AG20443 (cell line): Measurements from ENCODE around the gene ZNF148.
"Not testable (repeated sequence)": the region's sequence is repeated elsewhere in the genome, so short reads cannot be mapped to it uniquely, and the experiment has no call there.

Source experiments
- DNase-seq: peaks from one replicate; pipeline ENCODE4 v3.0.0; 2012; ENCODE audit warnings: low spot score, mixed read lengths

The ZNF148 gene

DNA sequence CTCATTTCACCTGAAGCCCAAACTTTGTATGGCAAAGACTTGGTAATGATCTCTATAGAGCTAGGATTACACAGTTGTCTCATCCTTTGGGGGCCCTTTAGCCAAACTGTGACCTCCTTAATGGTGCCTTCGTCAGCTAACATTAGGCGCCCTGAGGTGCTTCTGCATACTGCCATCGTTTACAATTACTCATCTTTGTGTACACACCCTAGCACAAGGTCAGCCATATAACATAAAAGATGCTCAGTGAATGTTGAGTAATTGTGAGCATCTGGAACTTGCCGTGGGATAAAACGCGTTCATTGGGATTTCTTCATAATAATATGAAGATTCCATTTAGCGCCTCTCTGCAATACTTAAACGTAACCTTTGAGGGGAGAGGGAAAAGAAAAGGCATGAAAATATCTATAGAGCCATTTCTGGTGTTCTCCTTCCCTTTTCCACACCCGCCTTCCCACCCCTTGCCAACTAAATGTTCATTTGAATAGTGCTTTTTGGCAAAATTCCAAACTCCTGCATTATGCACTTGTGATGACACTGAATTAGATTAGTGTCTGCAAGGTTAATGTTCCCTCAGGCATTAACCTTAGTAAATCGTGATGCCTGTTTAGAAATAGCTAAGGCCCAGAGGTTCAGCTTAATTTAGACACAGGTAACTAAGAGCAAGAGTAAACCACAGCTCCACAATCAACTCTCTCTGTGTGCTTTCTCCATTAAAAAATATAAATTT, 990 bp upstream of the ZNF148 start:
- no peak for DNase-seq

DNA sequence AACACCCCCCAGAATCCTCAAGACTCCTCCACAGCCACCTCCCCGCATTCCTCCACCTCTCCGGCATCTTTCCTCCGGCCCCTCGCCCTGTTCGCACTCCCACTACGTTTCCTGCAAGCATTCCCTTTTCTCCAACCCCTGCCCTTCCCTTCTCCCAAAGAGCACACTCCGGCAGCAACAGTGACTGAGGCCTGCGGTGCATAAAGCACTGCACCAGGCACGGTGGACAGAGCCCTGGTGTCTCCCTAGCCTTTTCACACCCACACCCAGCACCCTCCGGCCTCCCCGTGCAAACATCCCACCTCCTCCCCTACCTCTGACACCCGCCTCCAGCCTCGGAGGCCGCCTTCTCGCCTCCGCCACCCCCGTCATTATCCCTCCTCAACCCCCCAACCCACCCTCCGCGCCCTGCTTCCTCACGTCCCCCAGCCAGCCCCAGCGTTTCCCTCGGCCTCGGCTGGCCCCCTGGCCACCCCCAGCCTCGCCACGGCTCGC, 577 bp downstream of the ZNF148 start:
- peak; percentile 59 for DNase-seq

DNA sequence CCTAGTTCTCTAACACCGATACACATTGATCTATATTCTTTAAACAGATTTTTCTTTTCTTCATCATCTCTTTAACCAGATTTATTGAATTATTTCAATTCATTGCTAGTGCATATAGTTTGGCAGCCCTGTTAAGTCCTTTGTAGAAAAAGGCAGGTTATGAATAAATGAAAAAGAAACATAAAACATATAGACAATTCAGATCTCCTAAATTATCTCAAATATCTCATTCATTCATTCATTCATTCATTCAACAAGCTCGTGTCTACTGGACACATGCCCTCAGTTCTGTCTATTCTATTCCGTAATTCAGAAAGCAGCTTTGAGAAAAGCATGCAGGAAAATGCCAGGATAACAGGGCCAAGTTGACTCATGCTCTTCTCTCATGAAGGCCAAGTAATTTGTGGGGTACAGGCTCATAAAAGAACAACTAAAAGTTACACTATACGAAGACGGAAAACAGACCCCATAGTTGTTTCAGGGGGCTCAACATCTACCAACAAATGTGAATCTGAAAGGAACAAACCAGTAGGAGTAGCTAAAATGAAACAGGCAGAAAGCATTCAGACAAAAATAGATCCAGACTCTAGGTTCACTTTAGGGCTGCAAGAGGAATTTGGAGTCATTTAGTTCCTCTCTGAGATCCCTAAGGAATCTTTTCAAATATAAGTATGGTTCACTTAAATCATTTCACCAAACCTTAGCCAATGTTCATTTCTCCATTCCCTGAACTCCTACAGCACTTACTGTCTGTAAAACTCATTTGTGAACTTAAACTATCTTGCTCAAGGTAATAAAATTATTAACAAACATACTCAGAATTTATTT, 7.5 kb downstream of the ZNF148 start:
- peak; percentile 64 for DNase-seq

DNA sequence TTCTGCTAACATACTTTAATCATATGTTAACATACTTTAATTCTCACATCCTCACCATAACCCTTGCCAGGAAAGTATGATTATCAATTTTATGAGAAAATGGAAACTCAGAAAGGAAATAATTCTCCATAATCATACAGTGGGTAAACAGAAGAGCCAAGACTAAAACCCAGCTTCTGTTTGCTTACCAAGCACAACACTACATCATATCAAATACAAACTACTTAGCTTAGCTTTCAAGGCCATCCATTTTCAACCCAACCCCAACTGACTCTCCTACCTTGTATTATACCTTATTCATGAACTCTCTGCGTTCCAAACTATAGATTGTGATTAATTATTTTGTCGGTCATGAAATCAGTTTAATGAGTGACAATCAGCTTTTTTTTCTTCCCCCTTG, 9.0 kb downstream of the ZNF148 start:
- DNase-seq: no peak

DNA sequence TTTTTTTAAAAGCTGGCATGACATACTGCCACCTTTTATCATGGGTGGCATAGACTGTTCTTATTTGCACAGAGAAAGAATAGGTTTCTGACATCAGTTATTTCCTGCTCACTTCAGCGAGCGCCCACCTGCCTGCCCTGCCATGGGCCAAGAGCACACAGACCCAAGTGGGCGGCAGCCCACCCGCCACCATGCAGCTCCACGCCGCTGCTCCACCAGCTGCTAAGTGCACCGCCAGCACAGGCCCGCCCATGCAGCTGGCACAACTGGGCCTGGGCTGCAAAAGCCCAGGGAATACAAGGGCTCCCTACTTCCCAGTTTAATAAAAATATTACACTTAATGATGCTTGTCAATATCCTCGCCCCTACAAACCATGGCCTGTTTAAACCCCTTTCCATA, 15.4 kb downstream of the ZNF148 start:
- DNase-seq: no peak

DNA sequence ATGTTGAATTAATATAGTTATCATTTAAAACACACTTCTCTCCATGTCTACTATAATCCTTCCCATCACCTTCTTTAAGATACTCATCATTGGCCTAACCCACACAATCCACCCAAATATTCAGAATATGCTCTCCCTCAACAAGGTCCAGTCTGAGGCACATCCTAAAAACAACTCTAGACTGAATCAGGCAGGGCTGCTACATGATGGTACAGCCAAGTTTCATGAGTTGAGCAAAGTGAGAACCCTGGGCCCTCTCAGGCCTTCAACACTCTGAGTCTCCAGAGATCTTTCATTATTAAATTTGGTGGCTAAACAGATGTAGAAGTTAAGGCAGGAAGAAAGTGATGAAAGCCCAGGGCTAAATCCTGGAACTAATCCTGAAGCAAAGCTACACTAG, 16.2 kb downstream of the ZNF148 start:
- no peak for DNase-seq

DNA sequence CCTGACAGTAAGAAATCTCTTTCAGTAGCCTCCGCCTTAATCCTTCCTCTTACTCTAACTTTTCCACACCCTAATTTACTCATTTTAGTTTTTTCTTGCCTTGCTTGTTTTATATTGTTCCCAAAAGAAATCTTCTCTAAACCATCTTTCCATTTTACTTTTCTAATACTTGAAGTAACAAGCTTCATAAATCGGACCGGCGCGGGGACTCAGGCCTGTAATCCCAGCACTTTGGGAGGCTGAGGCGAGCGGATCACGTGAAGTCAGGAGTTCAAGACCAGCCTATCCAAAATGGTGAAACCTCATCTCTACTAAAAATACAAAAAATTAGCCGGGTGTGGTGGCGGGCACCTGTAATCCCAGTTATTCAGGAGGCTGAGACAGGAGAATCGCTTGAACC, 17.3 kb downstream of the ZNF148 start:
- no peak for DNase-seq

DNA sequence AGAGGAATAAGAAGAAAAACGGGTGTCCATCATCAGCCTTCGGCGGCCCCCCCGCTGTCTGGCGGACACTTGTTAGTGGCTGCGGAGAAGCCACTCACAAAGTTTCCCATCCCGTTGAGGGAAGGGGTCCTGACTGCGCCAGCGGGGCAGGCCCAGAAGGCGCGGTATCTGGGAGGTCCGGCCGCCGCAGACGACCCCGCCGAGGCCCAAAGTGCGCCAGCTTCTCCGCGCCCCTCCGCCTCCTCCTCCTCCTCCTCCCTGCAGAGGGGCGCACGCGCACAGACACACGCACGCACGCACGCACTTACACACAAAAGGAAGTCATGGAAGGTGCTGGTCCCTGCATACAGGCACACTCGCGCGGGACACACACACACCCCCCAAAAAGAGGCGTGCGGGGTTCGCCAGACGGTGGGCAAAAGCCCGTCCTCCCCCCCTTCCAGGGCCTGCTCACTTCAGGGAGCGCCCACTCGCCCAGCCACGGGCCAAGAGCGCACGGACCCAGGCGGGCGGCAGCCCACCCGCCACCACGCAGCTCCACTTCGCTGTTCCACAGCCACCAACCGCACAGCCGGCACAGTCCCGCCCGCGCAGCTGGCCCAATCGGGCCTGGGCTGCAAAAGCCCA, 18.0 kb downstream of the ZNF148 start:
- DNase-seq: peak; percentile 82

DNA sequence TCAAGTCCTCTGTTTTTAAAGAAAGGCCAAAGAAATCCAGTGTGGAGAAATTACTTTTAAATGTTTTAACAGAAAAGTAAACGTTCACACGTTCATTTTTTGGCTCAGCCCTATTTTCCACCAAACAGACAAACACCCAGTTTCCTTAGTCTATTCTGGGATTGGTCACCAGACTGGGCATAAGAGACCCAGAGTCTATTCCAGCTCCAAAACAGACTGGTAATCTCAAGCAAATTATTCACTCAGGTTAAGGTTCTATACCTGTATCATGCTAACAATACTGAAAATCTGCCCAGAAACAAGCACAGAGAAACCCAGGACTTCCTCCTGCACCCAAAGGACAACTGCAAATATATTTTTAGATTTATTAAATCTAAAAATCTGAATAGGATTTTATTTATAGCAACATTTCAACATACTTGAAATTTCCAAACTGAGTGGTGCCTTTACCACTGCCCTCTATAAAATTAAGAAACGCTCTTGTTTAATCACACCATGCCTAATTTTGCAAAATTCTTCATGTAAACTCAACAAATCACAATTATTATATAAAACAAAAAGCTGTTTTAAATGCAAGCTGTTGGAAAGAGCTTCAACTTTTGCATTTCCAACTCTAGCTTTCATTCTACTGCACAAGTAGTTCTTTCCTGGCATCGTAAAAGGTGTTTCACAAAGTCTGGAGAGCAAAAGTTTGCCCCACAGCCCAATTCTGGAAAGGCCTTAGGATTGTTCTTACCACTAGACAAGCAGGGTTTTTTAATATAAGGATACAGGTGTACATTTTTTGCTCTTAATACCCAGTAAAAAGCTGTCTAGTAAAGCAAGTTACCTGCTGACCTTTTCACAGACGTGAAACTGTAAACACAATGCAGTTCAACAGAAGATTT, 18.7 kb downstream of the ZNF148 start:
- no peak for DNase-seq

DNA sequence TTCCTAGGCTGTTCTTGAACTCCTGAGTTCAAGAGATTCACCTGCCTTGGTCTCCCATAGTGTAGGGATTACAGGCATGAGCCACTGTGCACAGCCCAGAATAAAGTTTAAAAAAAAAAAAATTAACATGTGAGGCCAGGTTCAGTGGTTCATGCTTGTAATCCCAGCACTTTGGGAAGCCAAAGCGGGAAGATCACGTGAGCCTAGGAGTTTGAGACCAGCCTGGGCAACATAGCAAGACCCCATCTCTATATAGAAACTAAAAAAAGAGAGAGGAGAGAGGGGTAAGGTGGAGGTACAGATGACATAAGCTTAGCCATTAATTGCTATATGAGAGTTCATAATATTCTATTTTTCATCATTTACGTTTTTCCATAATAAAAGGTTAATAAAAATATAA, 21.5 kb downstream of the ZNF148 start:
- no peak for DNase-seq

DNA sequence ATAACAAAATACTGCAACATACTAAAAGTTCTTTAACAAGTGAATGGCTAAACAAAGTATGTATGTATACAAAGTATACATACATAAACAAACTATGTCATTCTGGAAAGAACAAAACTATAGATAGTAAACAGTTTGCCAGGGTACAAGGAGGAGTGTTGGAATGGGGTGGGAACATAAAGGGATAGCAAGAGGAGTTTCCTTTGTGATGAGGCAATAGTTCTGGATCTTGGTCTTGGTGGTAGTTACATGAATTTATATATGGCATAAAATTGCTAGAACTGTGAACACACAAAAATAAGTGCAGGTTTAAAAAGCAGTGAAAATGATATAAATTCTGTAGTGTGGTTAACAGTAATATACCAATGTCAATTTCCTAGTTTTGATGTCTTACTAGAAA, 22.0 kb downstream of the ZNF148 start:
- DNase-seq: no peak

DNA sequence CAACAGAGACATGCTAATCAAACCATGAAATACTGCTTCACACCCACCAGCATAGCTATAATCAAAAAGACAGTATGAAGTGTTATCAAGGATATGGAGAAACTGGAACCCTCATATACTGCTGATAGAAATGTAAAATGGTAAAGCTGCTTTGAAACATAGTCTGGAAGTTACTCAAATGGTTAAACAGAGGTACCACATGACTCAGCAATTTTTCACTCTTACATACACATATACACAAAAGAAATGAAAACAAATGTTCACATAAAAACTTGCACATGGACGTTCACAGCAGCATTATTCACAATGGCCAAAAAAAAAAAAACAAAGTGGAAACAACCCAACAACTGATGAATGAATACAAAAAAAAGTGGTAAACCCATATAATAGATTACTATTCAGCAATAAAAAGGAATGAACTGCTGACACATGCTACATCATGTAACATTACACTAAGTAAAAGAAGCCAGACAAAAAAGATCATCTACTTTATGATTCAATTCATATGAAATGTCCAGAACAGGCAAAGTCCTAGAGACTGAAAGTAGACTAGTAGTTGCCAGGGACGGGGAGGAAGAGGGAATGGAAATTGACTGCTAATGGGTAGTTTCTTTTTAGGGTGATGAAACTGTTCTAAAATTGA, 23.2 kb downstream of the ZNF148 start:
- no peak for DNase-seq

DNA sequence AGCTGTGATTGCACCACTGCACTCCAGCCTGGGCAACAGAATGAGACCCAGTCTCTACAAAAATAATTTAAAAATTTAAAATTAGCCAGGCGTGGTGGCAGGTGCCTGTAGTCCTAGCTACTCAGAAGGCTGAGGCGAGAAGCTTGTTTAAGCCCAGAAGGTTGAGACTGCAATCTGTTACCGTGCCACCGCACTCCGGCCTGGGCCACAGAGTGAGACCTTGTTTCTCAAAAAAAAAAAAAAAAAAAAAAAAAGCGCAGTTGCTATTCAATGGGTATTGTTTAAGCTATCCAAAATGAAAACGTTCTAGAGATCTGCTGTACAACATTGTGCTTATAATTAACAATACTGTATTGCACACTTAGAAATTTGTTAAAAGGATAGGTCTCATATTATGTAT, 24.0 kb downstream of the ZNF148 start:
- DNase-seq: no peak

DNA sequence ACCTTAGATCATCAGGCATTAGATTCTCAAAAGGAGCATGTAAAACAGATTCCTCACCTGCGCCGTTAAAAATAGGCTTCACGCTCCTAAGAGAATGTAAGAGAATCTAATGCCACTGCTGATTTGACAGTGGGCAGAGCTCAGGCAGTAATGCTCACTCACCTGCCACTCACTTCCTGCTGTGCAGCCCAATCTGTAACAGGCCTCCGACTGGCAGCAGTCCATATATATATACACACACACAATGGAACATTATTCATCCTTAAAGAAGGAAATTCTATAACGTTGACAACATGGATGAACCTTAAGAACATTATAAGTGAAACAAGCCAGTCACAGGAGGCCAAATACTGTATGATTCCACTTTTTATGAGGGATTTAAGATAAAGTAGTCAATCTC, 24.5 kb downstream of the ZNF148 start:
- DNase-seq: no peak

DNA sequence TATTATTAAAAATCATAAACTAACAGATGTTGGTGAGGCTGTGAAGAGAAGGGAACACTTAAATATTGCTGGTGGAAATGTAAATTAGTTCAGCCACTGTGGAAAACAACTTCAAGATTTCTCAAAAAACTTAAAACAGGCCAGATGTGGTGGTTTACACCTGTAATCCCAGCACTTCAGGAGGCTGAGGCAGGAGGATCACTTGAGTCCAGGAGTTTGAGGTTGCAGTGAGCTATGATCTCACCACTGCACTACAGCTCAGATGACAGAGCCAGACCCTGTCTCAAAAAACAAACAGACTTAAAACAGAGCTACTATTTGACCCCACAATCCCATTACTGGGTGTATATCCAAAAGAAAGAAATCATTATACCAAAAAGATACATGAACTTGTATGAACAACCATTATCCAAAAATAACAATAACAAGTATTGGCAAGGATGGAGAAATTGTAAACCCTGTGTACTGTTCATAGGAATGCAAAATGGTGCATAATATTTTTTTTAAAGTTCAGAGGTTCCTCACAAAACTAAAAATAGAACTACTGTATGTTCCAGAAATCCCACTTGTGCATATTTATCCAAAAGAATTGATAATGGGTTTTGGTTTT, 25.5 kb downstream of the ZNF148 start:
- DNase-seq: no peak

DNA sequence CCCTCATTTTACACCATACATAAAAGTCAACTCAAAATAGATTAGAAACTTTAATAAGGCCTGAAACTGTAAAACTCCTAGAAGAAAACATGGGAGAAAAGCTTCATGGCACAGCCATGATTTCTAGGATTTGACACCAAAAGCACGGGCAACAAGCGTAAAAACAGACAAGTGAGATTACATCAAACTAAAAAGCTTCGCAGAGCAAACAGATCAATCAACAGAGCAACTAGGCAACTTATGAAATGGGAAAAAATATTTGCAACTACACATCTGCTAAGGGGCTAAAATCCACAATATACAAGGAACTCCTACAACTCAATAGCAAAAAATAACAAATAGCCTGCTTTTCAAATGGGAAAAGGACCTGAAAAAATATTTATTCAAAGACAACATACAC, 26.1 kb downstream of the ZNF148 start:
- no peak for DNase-seq

DNA sequence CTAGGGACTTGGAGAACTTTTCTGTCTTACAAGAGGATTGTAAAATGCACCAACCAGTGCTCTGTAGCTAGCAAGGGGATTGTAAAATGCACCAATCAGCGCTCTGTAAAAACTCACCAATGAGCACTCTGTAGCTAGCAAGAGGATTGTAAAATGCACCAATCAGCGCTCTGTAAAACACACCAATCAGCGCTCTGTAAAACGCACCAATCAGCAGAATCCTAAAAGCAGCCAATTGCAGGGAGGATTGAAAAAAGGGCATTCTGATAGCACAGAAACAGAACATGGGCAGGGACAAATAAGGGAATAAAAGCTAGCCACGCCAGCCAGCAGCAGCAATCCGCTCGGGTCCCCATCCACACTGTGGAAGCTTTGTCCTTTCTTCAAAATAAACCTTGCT, 31.8 kb downstream of the ZNF148 start:
- DNase-seq: not testable (repeated sequence)

DNA sequence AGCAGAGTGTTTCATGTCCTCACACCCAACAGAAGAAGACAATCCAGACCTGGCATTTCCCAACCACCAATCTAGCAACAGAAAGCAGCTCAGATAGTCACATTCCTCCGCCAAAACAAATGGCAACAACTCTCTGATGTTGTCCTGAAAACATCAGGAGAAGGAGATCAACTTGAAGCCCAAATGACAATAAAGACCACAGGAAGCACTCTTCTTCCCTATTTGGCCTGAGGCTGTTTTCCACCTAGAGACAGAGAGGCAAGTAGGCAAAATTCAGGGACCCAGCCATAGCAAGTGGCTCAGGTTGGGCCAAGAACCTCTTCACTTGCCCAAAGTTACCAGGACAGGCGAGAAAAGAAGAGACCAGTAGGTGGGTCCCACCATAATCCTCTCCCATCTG, 35.0 kb downstream of the ZNF148 start:
- no peak for DNase-seq

DNA sequence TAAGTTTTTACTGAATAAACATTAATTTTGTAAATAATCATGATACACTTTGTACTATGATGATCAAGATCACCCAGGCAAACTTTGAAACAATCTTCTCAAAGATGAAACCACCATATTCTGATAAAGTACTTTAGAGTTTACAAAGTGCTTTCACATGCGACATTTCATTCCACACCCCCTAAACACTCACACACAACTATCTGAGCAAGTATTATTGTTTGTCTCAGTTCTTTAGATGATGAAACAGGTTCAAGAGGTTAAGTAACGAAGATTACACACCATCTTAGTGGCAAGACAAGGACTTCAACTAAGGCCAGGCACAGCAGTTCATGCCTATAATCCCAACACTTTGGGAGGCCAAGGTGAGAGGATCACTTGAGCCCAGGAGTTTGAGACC, 37.6 kb downstream of the ZNF148 start:
- no peak for DNase-seq

DNA sequence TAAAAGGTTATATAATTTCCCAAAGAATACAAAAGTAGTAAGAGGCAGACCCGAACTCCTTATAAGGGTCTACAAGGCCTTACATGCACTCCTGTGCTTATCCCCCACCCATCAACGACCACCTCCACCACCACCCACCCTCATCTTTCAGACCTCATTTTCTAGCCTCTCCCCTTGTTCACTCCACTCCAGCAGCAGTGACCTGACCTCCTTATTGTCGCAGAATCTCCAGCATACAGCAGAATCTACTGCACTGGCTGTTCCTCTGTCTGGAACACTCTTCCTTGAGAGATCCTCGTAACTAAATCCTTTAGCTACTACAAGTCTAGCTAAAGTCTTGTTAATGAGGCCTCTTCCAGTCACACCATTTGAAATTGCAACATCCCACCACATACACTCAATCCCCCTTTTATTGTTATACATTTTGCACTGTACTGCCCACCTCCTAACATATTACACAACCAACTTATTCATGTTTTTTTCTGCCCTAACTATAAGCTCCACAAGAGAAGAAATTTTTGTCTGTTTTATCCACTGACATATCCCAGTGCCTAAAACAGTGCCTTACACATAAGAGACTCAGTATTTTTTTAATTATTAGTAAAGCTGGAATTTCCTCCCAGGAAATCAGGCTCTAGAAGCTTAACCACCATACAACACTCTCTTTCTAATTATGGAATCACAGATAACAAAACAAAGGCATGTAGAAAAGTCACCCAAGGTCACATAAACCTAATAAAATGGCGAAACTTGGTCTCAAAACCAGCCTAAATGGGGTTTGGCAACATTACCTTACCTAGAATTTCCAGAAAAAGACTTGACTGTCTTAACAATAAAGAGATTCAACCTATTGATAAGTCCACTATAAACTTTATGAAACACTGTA, 40.2 kb downstream of the ZNF148 start:
- no peak for DNase-seq
